Endothelial cell of umbilical vein (primary cell): ENCODE results near the gene CILP2.

ENCODE experiments used
- CTCF ChIP-seq, 2 donors: IDR thresholded peaks; 1 replicate in 1 of 2; 2 replicates in 1 of 2; pipeline ENCODE4 v1.5.1; 2011; ENCODE audit warnings: low read length in 2 of 2, mild to moderate bottlenecking in 2 of 2, moderate library complexity in 2 of 2, control low read depth in 1 of 2, inconsistent platforms in 1 of 2, low read depth in 1 of 2; ENCODE audit not compliant: insufficient read depth in 1 of 2; ENCODE audit errors: extremely low read depth in 1 of 2
- EZH2 ChIP-seq: IDR thresholded peaks from 2 replicates; pipeline ENCODE4 v1.6.1; 2012; ENCODE audit warnings: borderline replicate concordance, low read depth, mild to moderate bottlenecking, moderate library complexity, low read length, inconsistent platforms; ENCODE audit not compliant: severe bottlenecking
- MAX ChIP-seq: IDR thresholded peaks from 2 replicates; pipeline ENCODE4 v1.6.1; 2011; ENCODE audit not compliant: insufficient read depth, insufficient read length
- POLR2A ChIP-seq: IDR thresholded peaks from 2 replicates; pipeline ENCODE4 v1.6.1; 2012; ENCODE audit warnings: low read depth, mild to moderate bottlenecking, control low read depth, low read length
- POLR2AphosphoS5 ChIP-seq: IDR thresholded peaks from 2 replicates; pipeline ENCODE4 v1.6.1; 2012; ENCODE audit warnings: low read depth, mild to moderate bottlenecking, control low read depth, low read length, moderate library complexity; ENCODE audit not compliant: insufficient read depth

DNA sequence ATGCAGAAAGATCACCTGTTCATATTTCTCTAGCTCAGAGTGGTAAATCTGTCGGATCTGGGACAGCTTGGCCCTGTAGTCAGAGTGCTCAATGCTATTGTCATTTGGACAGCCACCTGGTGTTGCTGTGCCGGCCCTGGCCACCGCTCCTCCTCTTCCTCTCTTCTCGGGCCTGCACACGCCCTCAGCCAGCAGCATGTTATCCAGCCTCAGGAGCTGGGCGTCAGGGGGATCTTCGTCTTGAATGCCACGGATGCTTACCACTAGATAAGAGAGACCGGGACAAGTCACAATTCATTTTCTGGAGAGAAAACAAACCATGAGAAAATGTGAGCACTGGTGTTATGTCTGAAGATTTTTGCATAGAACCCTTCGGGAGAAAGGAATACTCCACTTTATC, 32.5 kb downstream of the CILP2 start:
- no peak for TF ChIP-seq EZH2
- TF ChIP-seq POLR2AphosphoS5 = no peak
- no peak for TF ChIP-seq CTCF (IDR thresholded peaks at IDR 0.05; ENCODE audit: extremely low read depth in 1 of 2, insufficient read depth in 1 of 2, low read depth in 1 of 2, low read length in 2 of 2)
- no peak for TF ChIP-seq POLR2A
- no peak for TF ChIP-seq MAX
